Testis (tissue), 2 donors: ENCODE data around the gene CEP85.

Experiments used
- CTCF ChIP-seq, 3 experiments: fragments of 450-650 bp in 2 of 3; fragments of 200-600 bp in 1 of 3; sonication (generic) in 1 of 3; IDR thresholded peaks; one replicate each; pipeline ENCODE4 v1.5.1; 2016 to 2019; ENCODE audit warnings: antibody characterized with exemption in 3 of 3, mild to moderate bottlenecking in 2 of 3, moderate library complexity in 1 of 3
- POLR2A ChIP-seq: fragments of 450-650 bp; IDR thresholded peaks from one replicate; pipeline ENCODE4 v1.6.1; 2017; ENCODE audit warnings: antibody characterized with exemption, mild to moderate bottlenecking, moderate library complexity

GRCh38 chr1:26290882-26291261 lies 56.9 kb downstream of the CEP85 start:
- TF ChIP-seq CTCF (IDR thresholded peaks at IDR 0.05) (no peak), POLR2A (no peak)
